ENCODE data around the gene NDUFA7.
A peak's percentile ranks its signal among the peaks of the same experiment; 100 is the strongest.
"Not testable (repeated sequence)": the region's sequence is repeated elsewhere in the genome, so short reads cannot be mapped to it uniquely, and the experiment has no call there.

The NDUFA7 gene

GRCh38 chr19:8321067-8321985 is at the start of gene NDUFA7, which contains the start of gene RPS28:
TSS of gene NDUFA7 (minus strand) at chr19:8321375. CDS start at chr19:8321358, 17 bp downstream.
TSS of gene RPS28 (plus strand) at chr19:8321496. CDS start at chr19:8321531, 35 bp downstream.
- DNase-seq = peak; percentile 96

GRCh38 chr19:8370176-8371010 is 49.2 kb upstream of the NDUFA7 start:
- DNase-seq = no peak

- no peak for DNase-seq
Observed at GRCh38 chr19:8367327-8368001, 46.3 kb upstream of the NDUFA7 start.

GRCh38 chr19:8366961-8367326 is 45.8 kb upstream of the NDUFA7 start:
- DNase-seq = no peak

GRCh38 chr19:8366121-8366581 is 45.0 kb upstream of the NDUFA7 start:
- no peak for DNase-seq

GRCh38 chr19:8363803-8364771 is 42.9 kb upstream of the NDUFA7 start, which contains the start of gene ANGPTL4:
TSS of gene ANGPTL4 (plus strand) at chr19:8364155. CDS start at chr19:8364322, 167 bp downstream.
- peak; percentile 24 for DNase-seq

- DNase-seq = no peak
Observed at GRCh38 chr19:8361921-8362793, 41.0 kb upstream of the NDUFA7 start.

GRCh38 chr19:8360196-8360595 is 39.0 kb upstream of the NDUFA7 start:
- no peak for DNase-seq

- no peak for DNase-seq
Observed at GRCh38 chr19:8358948-8359347, 37.8 kb upstream of the NDUFA7 start.

GRCh38 chr19:8357007-8357521 is 35.9 kb upstream of the NDUFA7 start:
- no peak for DNase-seq

- no peak for DNase-seq
Observed at GRCh38 chr19:8355631-8356402, 34.6 kb upstream of the NDUFA7 start.

- DNase-seq = not testable (repeated sequence)
Observed at GRCh38 chr19:8352845-8353244, 31.7 kb upstream of the NDUFA7 start.

- DNase-seq = no peak
Observed at GRCh38 chr19:8352134-8352827, 31.1 kb upstream of the NDUFA7 start.

- not testable (repeated sequence) for DNase-seq
Observed at GRCh38 chr19:8349629-8350372, 28.6 kb upstream of the NDUFA7 start.

GRCh38 chr19:8343483-8343844 is 22.3 kb upstream of the NDUFA7 start:
- no peak for DNase-seq

- peak; percentile 93 for DNase-seq
Observed at GRCh38 chr19:8342684-8343482, 21.7 kb upstream of the NDUFA7 start, which contains the start of gene KANK3. TSS of gene KANK3 (minus strand) at chr19:8343262. CDS start at chr19:8337828, 5,434 bp downstream.

GRCh38 chr19:8342316-8342683 is 21.1 kb upstream of the NDUFA7 start:
- DNase-seq = no peak

All from CD4-positive, alpha-beta T cell treated with Interferon gamma for 1 hour (primary cell).